MCF 10A (cell line): ENCODE results near the gene ARRB1. TPM values are rescaled to one million over a fixed set of nuclear protein-coding genes. Genes with fewer than 3 reads are reported as not detected.

ENCODE experiments used
- BruUV-seq: library from RNA; stranded (reverse); fragments of 400-500 nt; replicated peaks from 2 replicates; lab custom pipeline; 2021; lab: Mats Ljungman, UMichigan
- CTCF ChIA-PET: fragments of 300-600 bp; sonication (Branson Sonifier 250); formaldehyde crosslinking; extraction: SDS; loops from one replicate; lab custom pipeline; 2021; ENCODE audit warnings: antibody characterized with exemption, inconsistent platforms; lab: Yijun Ruan, JAX
- POLR2A ChIA-PET: fragments of 300-600, 350-650 bp; sonication (Branson Sonifier 250); formaldehyde crosslinking; extraction: SDS; loops from one replicate; lab custom pipeline; 2020; ENCODE audit warnings: antibody characterized with exemption, inconsistent platforms; lab: Yijun Ruan, JAX
- DNase-seq: peaks from one replicate; pipeline ENCODE4 v3.0.0-alpha.2; 2018; ENCODE audit not compliant: unreplicated experiment
- H3K27ac Mint-ChIP-seq: one replicate; pipeline ENCODE4 v1.8.0; 2022; ENCODE audit warnings: mild to moderate bottlenecking, low read depth, mixed read lengths; ENCODE audit not compliant: unreplicated experiment
- H3K27me3 Mint-ChIP-seq: one replicate; pipeline ENCODE4 v1.8.0; 2022; ENCODE audit warnings: mixed read lengths; ENCODE audit not compliant: insufficient read depth, unreplicated experiment
- H3K36me3 Mint-ChIP-seq: one replicate; pipeline ENCODE4 v1.8.0; 2022; ENCODE audit warnings: mild to moderate bottlenecking, moderate library complexity, mixed read lengths; ENCODE audit not compliant: insufficient read depth, unreplicated experiment
- H3K4me1 Mint-ChIP-seq: one replicate; pipeline ENCODE4 v1.8.0; 2022; ENCODE audit warnings: mixed read lengths; ENCODE audit not compliant: insufficient read depth, unreplicated experiment
- H3K4me3 Mint-ChIP-seq: one replicate; pipeline ENCODE4 v1.8.0; 2022; ENCODE audit warnings: mild to moderate bottlenecking, moderate library complexity, mixed read lengths; ENCODE audit not compliant: unreplicated experiment
- H3K9me3 Mint-ChIP-seq: one replicate; pipeline ENCODE4 v1.8.0; 2022; ENCODE audit warnings: mixed read lengths; ENCODE audit not compliant: unreplicated experiment
- intact Hi-C: fragments of 100-400 bp; cut with micrococcal nuclease; formaldehyde crosslinking; loops from 2 replicates; pipeline ENCODE4 v1.14.1; 2022
- total RNA-seq: library from RNA; stranded (reverse); gene quantifications from 2 replicates; pipeline ENCODE4 v1.2.3, GENCODE V29; 2022
- TF ChIP-seq, protein P1 (sequence below): fragments of 200-600 bp; IDR thresholded peaks from one replicate; pipeline ENCODE4 v1.8.0; 2022; ENCODE audit warnings: antibody characterized with exemption, mild to moderate bottlenecking; ENCODE audit not compliant: unreplicated experiment

Gene ARRB1
- total RNA-seq, 1 experiment from 2014 or later, result 0.98 TPM

DNA sequence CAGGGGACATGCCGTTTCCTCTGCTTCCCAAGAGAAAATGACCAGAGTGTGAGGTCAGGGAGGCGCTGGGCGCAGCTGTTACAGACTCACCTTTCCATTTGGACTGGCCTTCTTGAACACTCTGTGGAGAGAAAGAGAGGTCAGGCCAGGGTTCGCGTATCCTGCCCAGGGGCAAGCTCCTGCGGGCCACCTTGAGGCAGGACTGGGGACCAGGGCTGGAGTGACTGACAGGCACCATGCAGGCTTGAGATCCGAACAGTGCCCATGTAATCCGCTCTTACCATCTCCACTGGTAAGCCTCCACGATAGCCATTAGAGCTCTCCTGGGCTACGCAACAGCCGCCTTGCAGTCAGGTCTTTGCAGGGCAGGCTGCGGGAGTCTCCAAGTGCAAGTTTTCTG is 61.5 kb downstream of the ARRB1 start:
- CTCF ChIA-PET, result interaction anchor here (0.6 to 21.4 kb wide), 4 partner anchors 10 to 95 kb away, joined by 3 to 453 read pairs (median 14); no protein-coding TSS in a partner anchor
- no TSS peak for BruUV-seq
- H3K4me1 Mint-ChIP-seq, result no peaks in the 10 kb centered on the region
- H3K36me3 Mint-ChIP-seq, result no peaks in the 10 kb centered on the region
- TF ChIP-seq, protein P1, sequence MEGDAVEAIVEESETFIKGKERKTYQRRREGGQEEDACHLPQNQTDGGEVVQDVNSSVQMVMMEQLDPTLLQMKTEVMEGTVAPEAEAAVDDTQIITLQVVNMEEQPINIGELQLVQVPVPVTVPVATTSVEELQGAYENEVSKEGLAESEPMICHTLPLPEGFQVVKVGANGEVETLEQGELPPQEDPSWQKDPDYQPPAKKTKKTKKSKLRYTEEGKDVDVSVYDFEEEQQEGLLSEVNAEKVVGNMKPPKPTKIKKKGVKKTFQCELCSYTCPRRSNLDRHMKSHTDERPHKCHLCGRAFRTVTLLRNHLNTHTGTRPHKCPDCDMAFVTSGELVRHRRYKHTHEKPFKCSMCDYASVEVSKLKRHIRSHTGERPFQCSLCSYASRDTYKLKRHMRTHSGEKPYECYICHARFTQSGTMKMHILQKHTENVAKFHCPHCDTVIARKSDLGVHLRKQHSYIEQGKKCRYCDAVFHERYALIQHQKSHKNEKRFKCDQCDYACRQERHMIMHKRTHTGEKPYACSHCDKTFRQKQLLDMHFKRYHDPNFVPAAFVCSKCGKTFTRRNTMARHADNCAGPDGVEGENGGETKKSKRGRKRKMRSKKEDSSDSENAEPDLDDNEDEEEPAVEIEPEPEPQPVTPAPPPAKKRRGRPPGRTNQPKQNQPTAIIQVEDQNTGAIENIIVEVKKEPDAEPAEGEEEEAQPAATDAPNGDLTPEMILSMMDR, result no peak
- H3K4me3 Mint-ChIP-seq, result no peak overlapping the region
- no peak for DNase-seq
- intact Hi-C loops, result no loop called here
- no peaks in the 10 kb centered on the region for H3K9me3 Mint-ChIP-seq
- no peak overlapping the region for H3K27ac Mint-ChIP-seq
- no peaks in the 10 kb centered on the region for H3K27me3 Mint-ChIP-seq
- POLR2A ChIA-PET, result interaction anchor here (1.1 kb wide), 1 partner anchor 14 kb away, joined by 3 read pairs; no protein-coding TSS in a partner anchor

DNA sequence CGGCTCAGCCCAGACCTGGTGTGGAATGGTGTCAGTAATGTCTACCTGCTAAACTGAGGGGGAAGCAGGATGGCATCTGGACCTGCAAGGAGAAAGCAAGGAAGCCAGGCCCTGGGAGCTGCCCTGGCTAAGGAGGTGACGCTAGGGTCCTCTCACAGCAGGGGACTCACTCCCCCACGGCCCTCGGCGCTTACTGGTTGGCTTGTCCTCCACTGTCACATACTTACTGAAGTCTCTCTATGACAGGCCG is 62.0 kb downstream of the ARRB1 start:
- Mint-ChIP-seq H3K27me3 (no peaks in the 10 kb centered on the region), H3K27ac (no peak overlapping the region), H3K9me3 (no peaks in the 10 kb centered on the region), H3K4me1 (no peaks in the 10 kb centered on the region), H3K4me3 (no peak overlapping the region), H3K36me3 (no peaks in the 10 kb centered on the region)
- ChIA-PET CTCF (interaction anchor here (0.9 to 21.4 kb wide), 4 partner anchors 9 to 96 kb away, joined by 3 to 453 read pairs (median 18); no protein-coding TSS in a partner anchor), POLR2A (interaction anchor here (1.1 kb wide), 1 partner anchor 13 kb away, joined by 3 read pairs; no protein-coding TSS in a partner anchor)
- intact Hi-C loops, result no loop called here
- TF ChIP-seq, protein P1, result no peak
- no peak for DNase-seq
- BruUV-seq, result no TSS peak

DNA sequence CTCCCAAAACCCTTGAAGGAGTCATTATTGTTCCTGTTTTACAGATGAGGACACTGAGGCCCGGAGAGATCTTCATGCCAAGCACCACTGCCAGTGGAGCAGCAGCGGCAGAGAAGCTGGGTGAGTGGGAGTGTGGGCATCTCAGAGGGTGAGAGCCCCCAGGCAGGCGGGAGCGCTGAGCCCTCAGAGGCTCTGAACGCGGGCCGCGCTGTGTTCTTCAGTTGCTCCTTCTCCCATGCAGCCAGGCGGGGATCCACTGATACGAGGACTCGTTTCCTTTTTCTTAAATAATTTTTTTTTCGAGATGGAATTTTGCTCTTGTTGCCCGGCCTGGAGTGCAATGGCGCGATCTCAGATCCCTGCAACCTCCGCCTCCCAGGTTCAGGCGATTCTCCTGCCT is 63.9 kb downstream of the ARRB1 start:
- TF ChIP-seq, protein P1, result no peak
- Mint-ChIP-seq H3K9me3 (no peaks in the 10 kb centered on the region), H3K36me3 (no peaks in the 10 kb centered on the region), H3K27me3 (no peaks in the 10 kb centered on the region), H3K27ac (no peak overlapping the region), H3K4me1 (no peaks in the 10 kb centered on the region), H3K4me3 (no peak overlapping the region)
- CTCF ChIA-PET, result interaction anchor here (0.7 to 21.4 kb wide), 3 partner anchors 15 to 129 kb away, joined by 4 to 453 read pairs (median 4); no protein-coding TSS in a partner anchor
- POLR2A ChIA-PET, result no interaction called here
- intact Hi-C loops, result no loop called here
- BruUV-seq, result no TSS peak
- no peak for DNase-seq

DNA sequence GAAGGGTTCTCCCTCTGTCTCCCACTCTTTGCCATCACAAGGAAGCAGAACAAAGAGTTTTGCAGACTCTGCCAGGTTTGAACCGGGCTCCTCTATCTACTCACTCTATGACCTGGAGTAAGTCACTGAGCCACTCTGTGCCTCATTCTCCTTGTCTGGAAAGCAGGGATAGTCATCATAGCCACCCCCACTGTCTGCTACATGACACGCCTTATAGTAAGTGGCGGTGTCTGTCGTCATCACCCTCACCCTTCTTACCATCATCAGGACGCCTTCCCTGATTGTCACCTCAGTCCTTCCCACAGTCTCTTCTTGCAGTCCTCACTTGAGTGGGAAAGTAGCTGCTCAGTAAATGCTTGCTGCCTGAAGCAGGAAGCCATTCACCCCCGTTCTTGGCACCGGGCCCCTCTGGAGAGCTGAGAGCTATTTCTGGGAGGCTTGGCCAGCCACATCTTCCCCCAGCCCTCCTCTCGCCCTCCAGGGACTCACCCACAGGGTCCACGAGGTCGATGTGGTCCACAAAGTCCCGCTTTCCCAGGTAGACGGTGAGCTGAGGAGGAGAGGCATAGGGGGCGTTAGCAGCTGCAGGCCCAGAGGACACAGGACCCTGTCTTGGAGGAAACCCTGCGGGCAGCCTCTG is 64.5 kb downstream of the ARRB1 start:
- Mint-ChIP-seq H3K27me3 (no peaks in the 10 kb centered on the region), H3K27ac (no peak overlapping the region), H3K9me3 (no peaks in the 10 kb centered on the region), H3K36me3 (no peaks in the 10 kb centered on the region), H3K4me1 (no peaks in the 10 kb centered on the region), H3K4me3 (no peak overlapping the region)
- ChIA-PET CTCF (interaction anchor here (0.7 to 21.4 kb wide), 3 partner anchors 82 to 129 kb away, joined by 4 to 453 read pairs (median 4); no protein-coding TSS in a partner anchor), POLR2A (no interaction called here)
- DNase-seq, result no peak
- intact Hi-C loops, result no loop called here
- no TSS peak for BruUV-seq
- TF ChIP-seq, protein P1, result no peak
